Ovary (tissue), 9 donors: Measurements from ENCODE around the gene CEP104. TPM values are rescaled to one million over a fixed set of nuclear protein-coding genes. Genes with fewer than 3 reads are reported as not detected.

Experiments
- DNase-seq, 5 donors: peaks; one replicate each; pipeline ENCODE4 v3.0.0-alpha.2; 2019 to 2020
- H3K27ac ChIP-seq, 2 donors: fragments of 200-600 bp; one replicate each; pipeline versions ENCODE4 v1.5.1 to v1.8.0; 2019 to 2022
- H3K27me3 ChIP-seq: fragments of 200-600 bp; one replicate; pipeline ENCODE4 v1.8.0; 2022
- H3K36me3 ChIP-seq: fragments of 200-600 bp; sonication (generic); one replicate; pipeline ENCODE4 v1.5.1; 2019
- H3K4me1 ChIP-seq: one replicate; pipeline ENCODE4 v1.8.1; 2013; ENCODE audit warnings: mild to moderate bottlenecking, moderate library complexity; ENCODE audit not compliant: insufficient read depth
- H3K4me3 ChIP-seq: fragments of 200-600 bp; sonication (generic); one replicate; pipeline ENCODE4 v1.5.1; 2017
- H3K9me3 ChIP-seq, 2 donors: fragments of 200-600 bp in 1 of 2; sonication (generic) in 1 of 2; one replicate each; pipeline versions ENCODE4 v1.5.1 to v1.8.1; 2013 to 2019; ENCODE audit warnings: mild to moderate bottlenecking in 1 of 2, moderate library complexity in 1 of 2
- CTCF ChIP-seq, 3 donors: fragments of 450-650 bp in 2 of 3; fragments of 200-600 bp in 1 of 3; IDR thresholded peaks; one replicate each; pipeline versions ENCODE4 v1.5.1 to v1.8.0; 2016 to 2022; ENCODE audit warnings: antibody characterized with exemption in 3 of 3, mild to moderate bottlenecking in 1 of 3
- EP300 ChIP-seq: sonication (generic); formaldehyde crosslinking; IDR thresholded peaks from one replicate; pipeline ENCODE4 v1.6.1; 2017; ENCODE audit warnings: antibody characterized with exemption
- POLR2A ChIP-seq: fragments of 450-650 bp; IDR thresholded peaks from one replicate; pipeline ENCODE4 v1.6.1; 2017; ENCODE audit warnings: antibody characterized with exemption, mild to moderate bottlenecking, moderate library complexity
- WGBS, 3 donors: extraction: QIAGEN DNeasy Blood & Tissue Kit in 1 of 3; methylation state at CpG; one replicate each; pipeline versions ENCODE4 v1.1.5 to v1.1.7; 2013 to 2017; 5-methylcytosine and 5-hydroxymethylcytosine counted together
- intact Hi-C, 4 donors: fragments of 100-400 bp; cut with DNase I; formaldehyde crosslinking; loops; one replicate each; pipeline versions ENCODE4 v1.11.0 to v1.15.1; 2022 to 2023
- polyA plus RNA-seq, 2 donors: library from polyadenylated mRNA; stranded (reverse); fragments of 200-250 nt in 1 of 2; fragments of 350-450 nt in 1 of 2; fragmentation: Illumina TruSeq in 1 of 2; extraction: RNeasy Lipid Tissue Mini Kit (QIAGEN cat#74804) in 1 of 2; gene quantifications; one replicate each; pipeline ENCODE4 v1.2.3, GENCODE V29; 2013 to 2014
- total RNA-seq, 7 donors: library from RNA; depleted of rRNA in 2 of 7; stranded (reverse); fragments of >200 nt in 2 of 7; fragmentation: NEBNext Ultra II Directional in 3 of 7; extraction: Animal tissue kit (Norgen Biotek cat#: 25700) in 3 of 7; gene quantifications; one replicate each; pipeline versions ENCODE4 v1.1.0 to v1.2.4, GENCODE V29; 2016 to 2023
- donor health status: DM: no; HTN: no; CAD: no; lungs with moderate emphysema.
- donor health status: DM: no; HTN: no; CAD: no.
- donor health status: Bipolar disorder and iron deficiency.
- donor health status: DM: yes; HTN: yes; CAD: no.
- donor health status: DM: no; HTN: no; CAD: no.
- donor health status: DM: yes; HTN: yes; CAD: no.

The CEP104 gene
- total and polyA plus RNA-seq, 9 donors, result 7.9 to 40.7 (median 37.6) TPM

GRCh38 chr1:3837200-3837599 lies 19.8 kb downstream of the CEP104 start:
- TF ChIP-seq POLR2A, result no peak
- TF ChIP-seq CTCF (IDR thresholded peaks at IDR 0.05), result no peak
- no peak for TF ChIP-seq EP300
- no peaks in the 10 kb centered on the region for H3K4me1 ChIP-seq
- no peak for DNase-seq
- no peaks in the 10 kb centered on the region for H3K27me3 ChIP-seq
- H3K27ac ChIP-seq, result no peak overlapping the region
- peaks cover 0 to 8% of the 10 kb centered on the region in 2 donors for H3K9me3 ChIP-seq
- no peak overlapping the region for H3K4me3 ChIP-seq
- no peaks in the 10 kb centered on the region for H3K36me3 ChIP-seq
- 98 to 99% (median 99%) methylated on average over 6 of the region's 6 CpGs for WGBS, 3 donors
- intact Hi-C loops, result no loop called here

DNA sequence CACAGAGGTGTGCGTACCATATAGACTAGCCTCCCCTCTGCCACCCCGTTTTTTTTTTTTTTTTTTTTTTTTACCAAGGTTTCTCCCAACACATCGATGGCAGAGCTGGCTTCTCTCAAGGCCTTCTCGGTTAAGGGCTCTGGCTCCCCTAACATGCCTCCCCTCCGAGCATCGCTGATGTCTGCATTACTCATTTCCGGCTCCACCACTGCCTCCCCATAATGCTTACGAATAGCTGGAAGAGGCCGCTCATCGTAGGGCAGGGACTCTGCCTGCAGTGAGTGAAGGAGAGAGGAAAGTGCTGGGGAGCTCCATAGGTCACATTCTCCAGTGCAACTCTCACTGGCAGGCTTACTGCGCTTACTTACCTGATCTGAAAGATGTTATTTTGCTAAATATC lies 20.6 kb downstream of the CEP104 start:
- 95 to 96% (median 96%) methylated on average over 11 of the region's 11 CpGs for WGBS, 3 donors
- DNase-seq, result no peak
- Histone ChIP-seq H3K27ac (no peak overlapping the region), H3K4me1 (no peaks in the 10 kb centered on the region), H3K36me3 (no peaks in the 10 kb centered on the region), H3K4me3 (no peak overlapping the region), H3K9me3 (peaks cover 0 to 8% of the 10 kb centered on the region in 2 donors), H3K27me3 (no peaks in the 10 kb centered on the region)
- no peak for TF ChIP-seq POLR2A
- intact Hi-C loops, result no loop called here

DNA sequence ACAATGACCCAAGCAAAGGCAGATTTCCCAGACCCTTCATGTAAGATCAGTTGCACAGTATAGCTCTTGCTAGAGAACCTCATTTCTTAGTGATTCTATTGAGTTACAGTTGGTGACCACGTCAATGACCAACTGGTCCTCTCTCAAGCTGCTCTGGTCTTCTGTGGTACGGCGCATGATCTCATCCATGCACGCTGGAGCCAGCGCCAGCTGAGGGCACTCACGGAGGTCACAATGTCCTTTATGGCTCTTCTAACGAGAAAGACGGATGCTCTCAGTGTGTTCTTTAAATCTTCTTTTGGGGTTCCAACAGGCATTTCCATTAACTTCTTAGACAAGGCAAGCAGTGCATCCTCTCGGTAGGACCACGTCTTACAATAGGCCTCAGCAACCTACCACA lies 22.3 kb downstream of the CEP104 start:
- no peak overlapping the region for H3K27ac ChIP-seq
- TF ChIP-seq POLR2A (no peak), EP300 (no peak), CTCF (IDR thresholded peaks at IDR 0.05) (no peak)
- 94 to 95% (median 94%) methylated on average over 10 of the region's 10 CpGs for WGBS, 3 donors
- H3K4me1 ChIP-seq, result no peaks in the 10 kb centered on the region
- no peaks in the 10 kb centered on the region for H3K36me3 ChIP-seq
- peaks cover 0 to 8% of the 10 kb centered on the region in 2 donors for H3K9me3 ChIP-seq
- H3K27me3 ChIP-seq, result no peaks in the 10 kb centered on the region
- intact Hi-C loops, result no loop called here
- no peak overlapping the region for H3K4me3 ChIP-seq
- DNase-seq, result no peak

DNA sequence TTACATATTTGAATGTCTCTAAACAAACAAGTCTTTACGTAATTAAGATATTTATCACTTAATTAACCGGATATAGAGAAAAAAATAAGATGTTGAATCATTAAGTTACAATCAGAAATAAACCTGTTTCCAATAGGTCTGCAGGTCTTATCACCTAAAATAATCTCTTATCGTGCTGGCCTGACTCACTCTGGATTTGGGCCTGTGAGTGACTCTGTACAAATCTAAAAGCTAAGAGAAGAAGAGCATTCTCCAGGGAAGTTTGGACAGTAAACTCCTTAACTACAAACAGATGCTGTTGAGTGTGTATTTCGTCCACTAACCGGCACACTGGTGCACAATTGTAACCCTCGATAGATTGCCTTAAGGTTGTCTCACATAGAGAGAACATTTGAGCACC lies 25.3 kb downstream of the CEP104 start:
- no peak for DNase-seq
- intact Hi-C loops, result no loop called here
- H3K27ac ChIP-seq, result no peak overlapping the region
- H3K36me3 ChIP-seq, result no peaks in the 10 kb centered on the region
- 78 to 83% (median 83%) methylated on average over 6 of the region's 6 CpGs for WGBS, 3 donors
- TF ChIP-seq EP300, result no peak
- TF ChIP-seq POLR2A, result no peak
- no peak for TF ChIP-seq CTCF (IDR thresholded peaks at IDR 0.05)
- H3K4me3 ChIP-seq, result no peak overlapping the region
- no peaks in the 10 kb centered on the region for H3K27me3 ChIP-seq
- H3K4me1 ChIP-seq, result no peaks in the 10 kb centered on the region
- no peaks in the 10 kb centered on the region for H3K9me3 ChIP-seq

- H3K36me3 ChIP-seq, result no peaks in the 10 kb centered on the region
- WGBS, 3 donors, result 92 to 93% (median 92%) methylated on average over 8 of the region's 8 CpGs
These were observed 28.6 kb downstream of the CEP104 start for GRCh38 chr1:3828391-3828790.

More at GRCh38 chr1:3828391-3828790, 28.6 kb downstream of the CEP104 start:
- Histone ChIP-seq H3K4me1 (no peaks in the 10 kb centered on the region), H3K27ac (no peak overlapping the region), H3K9me3 (no peaks in the 10 kb centered on the region), H3K4me3 (no peak overlapping the region), H3K27me3 (no peaks in the 10 kb centered on the region)
- no peak for DNase-seq
- no peak for TF ChIP-seq CTCF (IDR thresholded peaks at IDR 0.05)
- no peak for TF ChIP-seq POLR2A
- TF ChIP-seq EP300, result no peak
- intact Hi-C loops, result no loop called here
